DOHH2 (cell line): ENCODE measurements around the gene MTCL1.

Source experiments
- H3F3A ChIP-seq: fragments of 200-600 bp; sonication (generic), shearing (Covaris generic); 2 replicates; pipeline ENCODE4 v1.6.0; 2016; ENCODE audit warnings: antibody characterized with exemption, mild to moderate bottlenecking; ENCODE audit not compliant: control insufficient read depth, insufficient read depth
- H3K27ac ChIP-seq: fragments of 200-600 bp; sonication (generic); 2 replicates; pipeline ENCODE4 v1.5.1; 2014; ENCODE audit warnings: low read depth, mild to moderate bottlenecking, low read length, moderate library complexity
- H3K27me3 ChIP-seq: fragments of 200-600 bp; sonication (generic); 2 replicates; pipeline ENCODE4 v1.6.1; 2014; ENCODE audit warnings: mild to moderate bottlenecking, low read length, mixed read lengths; ENCODE audit not compliant: control insufficient read depth
- H3K36me3 ChIP-seq: fragments of 200-600 bp; sonication (generic); 2 replicates; pipeline ENCODE4 v1.6.1; 2014; ENCODE audit warnings: mild to moderate bottlenecking, low read length, moderate library complexity, mixed read lengths; ENCODE audit not compliant: control insufficient read depth
- H3K4me1 ChIP-seq: fragments of 200-600 bp; sonication (generic); 2 replicates; pipeline ENCODE4 v1.6.1; 2014; ENCODE audit warnings: mild to moderate bottlenecking, low read length, mixed read lengths; ENCODE audit not compliant: control insufficient read depth
- H3K4me2 ChIP-seq: fragments of 200-600 bp; sonication (generic); 2 replicates; pipeline ENCODE4 v1.6.0; 2014; ENCODE audit warnings: mild to moderate bottlenecking, low read length, moderate library complexity
- H3K4me3 ChIP-seq: fragments of 200-600 bp; sonication (generic); 2 replicates; pipeline ENCODE4 v1.5.1; 2014; ENCODE audit warnings: mild to moderate bottlenecking, low read length, mixed read lengths
- H3K79me2 ChIP-seq: fragments of 200-600 bp; sonication (generic); 2 replicates; pipeline ENCODE4 v1.6.1; 2014; ENCODE audit warnings: mild to moderate bottlenecking, low read length, mixed read lengths; ENCODE audit not compliant: control insufficient read depth
- H3K9me2 ChIP-seq: fragments of 200-600 bp; sonication (generic); replicated peaks from 2 replicates; pipeline ENCODE4 v1.6.1; 2014; ENCODE audit warnings: mild to moderate bottlenecking, low read length, mixed read lengths; ENCODE audit not compliant: control insufficient read depth
- H3K9me3 ChIP-seq: fragments of 200-600 bp; sonication (generic); 2 replicates; pipeline ENCODE4 v1.6.1; 2014; ENCODE audit warnings: antibody characterized with exemption, low read length, mixed read lengths; ENCODE audit not compliant: control insufficient read depth, insufficient read depth
- H4K20me1 ChIP-seq: fragments of 200-600 bp; sonication (generic); 2 replicates; pipeline ENCODE4 v1.6.0; 2014; ENCODE audit warnings: low read depth, mild to moderate bottlenecking, antibody characterized with exemption, low read length, moderate library complexity; ENCODE audit not compliant: control insufficient read depth, insufficient read depth
- CTCF ChIP-seq: fragments of 200-600 bp; sonication (generic); IDR thresholded peaks from one replicate; pipeline ENCODE4 v1.5.1; 2014; ENCODE audit warnings: antibody characterized with exemption, mild to moderate bottlenecking, low read depth, low read length; ENCODE audit not compliant: poor library complexity, severe bottlenecking
- EZH2phosphoT487 ChIP-seq: fragments of 200-600 bp; sonication (generic); IDR thresholded peaks from 2 replicates; pipeline ENCODE4 v1.6.1; 2017; ENCODE audit warnings: borderline replicate concordance, mild to moderate bottlenecking, antibody characterized with exemption, low read length, moderate library complexity, mixed read lengths

MTCL1 gene

DNA sequence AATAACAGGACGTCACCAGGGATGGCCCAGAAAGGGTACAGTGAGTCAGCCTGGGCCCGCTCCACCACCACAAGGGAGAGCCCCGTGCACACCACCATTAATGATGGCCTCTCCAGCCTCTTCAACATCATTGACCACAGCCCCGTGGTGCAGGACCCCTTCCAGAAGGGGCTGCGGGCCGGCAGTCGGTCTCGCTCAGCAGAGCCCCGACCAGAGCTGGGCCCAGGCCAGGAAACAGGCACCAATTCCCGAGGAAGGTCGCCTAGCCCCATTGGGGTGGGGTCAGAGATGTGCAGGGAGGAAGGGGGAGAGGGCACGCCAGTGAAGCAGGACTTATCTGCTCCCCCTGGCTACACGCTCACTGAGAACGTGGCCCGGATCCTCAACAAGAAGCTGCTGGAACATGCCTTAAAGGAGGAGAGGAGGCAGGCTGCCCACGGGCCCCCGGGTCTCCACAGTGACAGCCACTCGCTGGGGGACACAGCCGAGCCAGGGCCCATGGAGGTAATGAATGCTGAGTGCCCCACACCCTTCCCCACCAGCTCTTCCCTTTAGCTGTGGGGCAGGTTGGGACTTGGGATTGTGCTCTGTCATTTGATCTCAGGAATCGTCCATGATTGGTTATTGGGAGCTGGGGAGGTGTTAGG is 120.5 kb downstream of the MTCL1 start:
- Histone ChIP-seq H3F3A (no peaks in the 10 kb centered on the region), H3K9me2 (no peaks in the 10 kb centered on the region), H3K27ac (no peak overlapping the region), H3K4me1 (no peaks in the 10 kb centered on the region), H3K79me2 (no peaks in the 10 kb centered on the region), H3K9me3 (no peaks in the 10 kb centered on the region), H3K27me3 (no peaks in the 10 kb centered on the region), H3K4me3 (no peak overlapping the region), H3K4me2 (no peak overlapping the region), H4K20me1 (no peaks in the 10 kb centered on the region), H3K36me3 (no peaks in the 10 kb centered on the region)
- TF ChIP-seq EZH2phosphoT487 (no peak), CTCF (no peak)

- H3F3A ChIP-seq = no peaks in the 10 kb centered on the region
- no peak for TF ChIP-seq CTCF
- no peak for TF ChIP-seq EZH2phosphoT487
- H3K9me2 ChIP-seq = no peaks in the 10 kb centered on the region
- H3K79me2 ChIP-seq = no peaks in the 10 kb centered on the region
- H3K27me3 ChIP-seq = no peaks in the 10 kb centered on the region
- no peak overlapping the region for H3K27ac ChIP-seq
- no peaks in the 10 kb centered on the region for H4K20me1 ChIP-seq
- no peak overlapping the region for H3K4me2 ChIP-seq
- no peak overlapping the region for H3K4me3 ChIP-seq
- H3K4me1 ChIP-seq = no peaks in the 10 kb centered on the region
- H3K36me3 ChIP-seq = no peaks in the 10 kb centered on the region
- H3K9me3 ChIP-seq = no peaks in the 10 kb centered on the region
These were observed 121.2 kb downstream of the MTCL1 start for GRCh38 chr18:8826514-8826913.

DNA sequence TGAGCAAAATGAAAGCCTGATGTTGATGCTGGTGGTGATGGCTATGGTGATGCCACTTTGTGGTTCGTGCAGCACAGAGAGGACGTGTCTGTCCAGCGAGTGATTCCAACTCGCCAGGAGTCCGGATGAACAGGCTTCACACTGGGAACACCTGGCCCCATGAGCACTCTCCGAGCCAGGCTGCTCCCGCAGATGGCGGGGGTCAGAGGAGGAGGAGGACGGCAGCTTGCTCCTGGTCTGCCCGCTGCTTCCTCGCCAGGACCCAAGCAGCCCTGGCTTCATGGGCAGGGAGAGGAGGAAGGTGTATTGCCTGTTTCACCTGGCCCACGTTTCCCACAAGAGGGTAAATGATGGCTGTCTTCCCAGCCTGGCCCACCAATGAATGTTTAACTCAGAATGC is 121.6 kb downstream of the MTCL1 start:
- Histone ChIP-seq H4K20me1 (no peaks in the 10 kb centered on the region), H3F3A (no peaks in the 10 kb centered on the region), H3K4me1 (no peaks in the 10 kb centered on the region), H3K27me3 (no peaks in the 10 kb centered on the region), H3K4me3 (no peak overlapping the region), H3K27ac (no peak overlapping the region), H3K79me2 (no peaks in the 10 kb centered on the region), H3K4me2 (no peak overlapping the region), H3K9me2 (no peaks in the 10 kb centered on the region), H3K36me3 (no peaks in the 10 kb centered on the region), H3K9me3 (no peaks in the 10 kb centered on the region)
- TF ChIP-seq EZH2phosphoT487 = no peak
- TF ChIP-seq CTCF = no peak
